ENCODE data around the gene COASY.
A peak's percentile ranks its signal among the peaks of the same experiment; 100 is the strongest.
"Not testable (repeated sequence)": the region's sequence is repeated elsewhere in the genome, so short reads cannot be mapped to it uniquely, and the experiment has no call there.

The COASY gene

DNA sequence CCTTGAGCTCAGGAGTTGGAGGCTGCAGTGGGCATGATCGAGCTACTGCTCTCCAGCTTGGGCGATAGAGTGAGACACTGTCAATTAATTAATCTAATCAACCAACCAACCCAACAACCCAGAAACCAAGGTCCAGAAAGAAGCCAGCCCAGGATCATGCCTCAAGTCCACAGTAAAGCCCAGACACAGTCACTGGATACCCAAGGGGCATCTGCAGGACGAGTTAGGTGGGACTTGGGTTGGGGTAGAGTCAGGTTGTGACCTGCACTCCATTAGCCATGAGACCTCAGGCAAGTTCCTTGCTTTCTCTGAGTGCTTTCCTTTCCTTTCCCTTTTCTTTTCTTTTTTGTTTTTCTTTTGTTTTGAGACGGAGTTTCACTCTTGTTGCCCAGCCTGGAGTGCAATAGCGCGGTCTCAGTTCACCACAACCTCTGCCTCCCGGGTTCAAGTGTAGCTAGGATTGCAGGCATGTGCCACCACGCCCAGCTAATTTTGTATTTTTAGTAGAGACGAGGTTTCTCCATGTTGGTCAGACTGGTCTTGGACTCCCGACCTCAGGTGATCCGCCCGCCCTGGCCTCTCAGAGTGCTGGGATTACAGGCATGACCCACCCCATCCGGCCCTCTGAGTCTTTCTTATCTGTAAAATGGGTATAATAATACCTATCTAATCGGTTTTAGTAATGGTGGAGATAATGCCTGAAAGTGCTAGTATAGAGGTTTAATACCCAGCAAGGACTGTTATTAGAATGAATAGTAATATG is 12.8 kb upstream of the COASY start:
- Histone ChIP-seq H3K4me2 (ENCODE audit: low read depth, low read length, poor library complexity, severe bottlenecking) (no peak overlapping the region), H3K9ac (ENCODE audit: low read depth, low read length, poor library complexity, severe bottlenecking) (no peak overlapping the region), H3K9me2 (replicated peaks; ENCODE audit: low read depth, low read length) (no peaks in the 10 kb centered on the region), H4K20me1 (ENCODE audit: insufficient read depth, low read length, poor library complexity, severe bottlenecking) (peaks cover 10% of the 10 kb centered on the region), H3K4me1 (ENCODE audit: insufficient read depth, low read length, poor library complexity, severe bottlenecking) (peaks cover 10% of the 10 kb centered on the region), H3K9me3 (ENCODE audit: insufficient read depth, low read depth, low read length) (no peaks in the 10 kb centered on the region), H3F3A (ENCODE audit: low read depth) (no peaks in the 10 kb centered on the region), H3K36me3 (ENCODE audit: insufficient read depth, low read length) (no peaks in the 10 kb centered on the region), H3K4me3 (ENCODE audit: low read length, poor library complexity, severe bottlenecking) (no peak overlapping the region), H3K79me2 (ENCODE audit: insufficient read depth, low read length) (peaks cover 14% of the 10 kb centered on the region), H2AFZ (ENCODE audit: low read length) (no peak overlapping the region), H3K27me3 (ENCODE audit: insufficient read depth, low read length, poor library complexity, severe bottlenecking) (no peaks in the 10 kb centered on the region)
- TF ChIP-seq, protein P1, sequence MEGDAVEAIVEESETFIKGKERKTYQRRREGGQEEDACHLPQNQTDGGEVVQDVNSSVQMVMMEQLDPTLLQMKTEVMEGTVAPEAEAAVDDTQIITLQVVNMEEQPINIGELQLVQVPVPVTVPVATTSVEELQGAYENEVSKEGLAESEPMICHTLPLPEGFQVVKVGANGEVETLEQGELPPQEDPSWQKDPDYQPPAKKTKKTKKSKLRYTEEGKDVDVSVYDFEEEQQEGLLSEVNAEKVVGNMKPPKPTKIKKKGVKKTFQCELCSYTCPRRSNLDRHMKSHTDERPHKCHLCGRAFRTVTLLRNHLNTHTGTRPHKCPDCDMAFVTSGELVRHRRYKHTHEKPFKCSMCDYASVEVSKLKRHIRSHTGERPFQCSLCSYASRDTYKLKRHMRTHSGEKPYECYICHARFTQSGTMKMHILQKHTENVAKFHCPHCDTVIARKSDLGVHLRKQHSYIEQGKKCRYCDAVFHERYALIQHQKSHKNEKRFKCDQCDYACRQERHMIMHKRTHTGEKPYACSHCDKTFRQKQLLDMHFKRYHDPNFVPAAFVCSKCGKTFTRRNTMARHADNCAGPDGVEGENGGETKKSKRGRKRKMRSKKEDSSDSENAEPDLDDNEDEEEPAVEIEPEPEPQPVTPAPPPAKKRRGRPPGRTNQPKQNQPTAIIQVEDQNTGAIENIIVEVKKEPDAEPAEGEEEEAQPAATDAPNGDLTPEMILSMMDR (conservative IDR thresholded peaks at IDR 0.05; ENCODE audit: low read length): no peak
- TF ChIP-seq EZH2phosphoT487 (IDR thresholded peaks at IDR 0.05; ENCODE audit: borderline replicate concordance): no peak

DNA sequence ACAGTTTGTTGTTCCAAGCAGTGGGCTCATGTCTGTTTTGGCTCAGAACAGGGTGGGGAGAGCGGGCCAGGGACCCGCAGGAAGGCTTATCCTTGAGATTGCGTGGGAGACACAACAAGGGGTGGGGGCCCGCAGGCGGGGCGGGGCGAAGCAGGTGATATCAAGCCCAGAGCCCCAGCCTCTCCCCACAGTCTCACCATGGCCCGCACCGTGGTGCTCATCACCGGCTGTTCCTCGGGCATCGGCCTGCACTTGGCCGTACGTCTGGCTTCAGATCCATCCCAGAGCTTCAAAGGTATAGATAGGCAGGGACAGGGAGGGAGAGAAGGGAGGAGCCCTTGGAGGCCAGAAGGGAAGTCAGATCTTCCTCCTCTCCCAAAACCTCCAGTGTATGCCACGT is 9.2 kb upstream of the COASY start, which contains the start of gene HSD17B1:
Gene HSD17B1, plus strand, starts transcription at position 188 of the 400 bp plus-strand sequence. Its CDS starts 11 bp downstream, at position 199.
- H3F3A ChIP-seq (ENCODE audit: low read depth); H3K9me2 ChIP-seq (replicated peaks; ENCODE audit: low read depth, low read length); H3K27me3 ChIP-seq (ENCODE audit: insufficient read depth, low read length, poor library complexity, severe bottlenecking); H3K36me3 ChIP-seq (ENCODE audit: insufficient read depth, low read length); H2AFZ ChIP-seq (ENCODE audit: low read length); H3K9me3 ChIP-seq (ENCODE audit: insufficient read depth, low read depth, low read length): not testable (repeated sequence)
- H3K4me1 ChIP-seq (ENCODE audit: insufficient read depth, low read length, poor library complexity, severe bottlenecking): peaks cover 11% of the 10 kb centered on the region
- H4K20me1 ChIP-seq (ENCODE audit: insufficient read depth, low read length, poor library complexity, severe bottlenecking): peaks cover 11% of the 10 kb centered on the region
- peaks cover 29% of the 10 kb centered on the region for H3K79me2 ChIP-seq (ENCODE audit: insufficient read depth, low read length)
- H3K4me2 ChIP-seq (ENCODE audit: low read depth, low read length, poor library complexity, severe bottlenecking): peak within 1 kb of the TSS; percentile 87
- H3K4me3 ChIP-seq (ENCODE audit: low read length, poor library complexity, severe bottlenecking): peak within 1 kb of the TSS; percentile 98
- peak within 1 kb of the TSS; percentile 88 for H3K9ac ChIP-seq (ENCODE audit: low read depth, low read length, poor library complexity, severe bottlenecking)

- H4K20me1 ChIP-seq (ENCODE audit: insufficient read depth, low read length, poor library complexity, severe bottlenecking): peaks cover 11% of the 10 kb centered on the region
- H3K27me3 ChIP-seq (ENCODE audit: insufficient read depth, low read length, poor library complexity, severe bottlenecking): no peaks in the 10 kb centered on the region
- TF ChIP-seq, protein P1 (conservative IDR thresholded peaks at IDR 0.05; ENCODE audit: low read length): no peak
- TF ChIP-seq EZH2phosphoT487 (IDR thresholded peaks at IDR 0.05; ENCODE audit: borderline replicate concordance): no peak
- peak overlapping the region; percentile 98 for H3K4me3 ChIP-seq (ENCODE audit: low read length, poor library complexity, severe bottlenecking)
- no peaks in the 10 kb centered on the region for H3K9me3 ChIP-seq (ENCODE audit: insufficient read depth, low read depth, low read length)
- H3K79me2 ChIP-seq (ENCODE audit: insufficient read depth, low read length): peaks cover 29% of the 10 kb centered on the region
- H3K4me2 ChIP-seq (ENCODE audit: low read depth, low read length, poor library complexity, severe bottlenecking): peak overlapping the region; percentile 87
- no peak overlapping the region for H2AFZ ChIP-seq (ENCODE audit: low read length)
- H3K9ac ChIP-seq (ENCODE audit: low read depth, low read length, poor library complexity, severe bottlenecking): peak overlapping the region; percentile 88
- peaks cover 11% of the 10 kb centered on the region for H3K4me1 ChIP-seq (ENCODE audit: insufficient read depth, low read length, poor library complexity, severe bottlenecking)
- H3K36me3 ChIP-seq (ENCODE audit: insufficient read depth, low read length): no peaks in the 10 kb centered on the region
- no peaks in the 10 kb centered on the region for H3K9me2 ChIP-seq (replicated peaks; ENCODE audit: low read depth, low read length)
- no peaks in the 10 kb centered on the region for H3F3A ChIP-seq (ENCODE audit: low read depth)
Observed at GRCh38 chr17:42553161-42553818, 8.7 kb upstream of the COASY start.
